ENCODE measurements around the gene AP2S1. TPM values are rescaled to one million over a fixed set of nuclear protein-coding genes. Genes with fewer than 3 reads are reported as not detected.

Gene AP2S1
- total and polyA plus RNA-seq, 2 donors from 2014 or later, result 105 to 226 TPM

DNA sequence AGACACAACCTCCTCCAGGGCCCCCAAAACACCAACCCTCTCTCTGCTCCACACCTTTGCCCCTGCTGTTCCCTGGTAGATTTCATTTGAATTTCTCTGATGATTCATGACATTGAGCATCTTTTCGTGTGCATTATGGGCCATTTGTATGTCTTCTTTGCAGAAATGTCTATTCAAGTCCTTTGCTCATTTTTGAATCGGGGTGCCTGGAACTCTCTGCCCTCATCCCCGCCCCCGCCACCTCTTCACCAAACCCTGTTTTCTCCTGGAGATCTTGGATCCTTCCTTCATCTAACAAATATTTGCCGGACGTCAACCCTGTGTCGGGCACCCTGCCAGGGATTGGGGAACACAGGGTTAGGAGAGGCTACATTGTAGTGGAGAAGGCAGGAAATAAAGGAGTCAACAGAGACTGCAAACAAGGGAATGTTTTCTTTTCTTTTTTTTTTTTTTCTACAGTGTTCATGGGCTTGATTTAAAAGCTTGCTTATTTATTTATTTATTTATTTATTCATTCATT lies 36.7 kb downstream of the AP2S1 start:
- no peaks in the 10 kb centered on the region for H3K36me3 ChIP-seq (ENCODE audit: control insufficient read depth in 2 of 3, insufficient read depth in 3 of 3, low read length in 3 of 3)
- H3K9ac ChIP-seq (ENCODE audit: low read length in 3 of 3), result peak overlapping the region in 1 of 3 donors; percentile 34
- intact Hi-C loops (cut with DNase I), result no loop called here
- H3K9me3 ChIP-seq (ENCODE audit: control insufficient read depth in 2 of 3, insufficient read depth in 1 of 3, low read length in 3 of 3), result no peaks in the 10 kb centered on the region
- peaks cover 0 to 10% (median 9%) of the 10 kb centered on the region in 3 donors for H3K4me1 ChIP-seq (ENCODE audit: control insufficient read depth in 2 of 3, insufficient read depth in 2 of 3, low read depth in 1 of 3, low read length in 3 of 3)
- DNase-seq (peak in 4 of 5 donors; percentile 65 to 97 (median 84)), FAIRE-seq (peak; percentile 95)
- H3K4me3 ChIP-seq (ENCODE audit: low read length in 3 of 3), result peak overlapping the region in 2 of 3 donors; percentile 6 to 12
- TF ChIP-seq, protein P1, sequence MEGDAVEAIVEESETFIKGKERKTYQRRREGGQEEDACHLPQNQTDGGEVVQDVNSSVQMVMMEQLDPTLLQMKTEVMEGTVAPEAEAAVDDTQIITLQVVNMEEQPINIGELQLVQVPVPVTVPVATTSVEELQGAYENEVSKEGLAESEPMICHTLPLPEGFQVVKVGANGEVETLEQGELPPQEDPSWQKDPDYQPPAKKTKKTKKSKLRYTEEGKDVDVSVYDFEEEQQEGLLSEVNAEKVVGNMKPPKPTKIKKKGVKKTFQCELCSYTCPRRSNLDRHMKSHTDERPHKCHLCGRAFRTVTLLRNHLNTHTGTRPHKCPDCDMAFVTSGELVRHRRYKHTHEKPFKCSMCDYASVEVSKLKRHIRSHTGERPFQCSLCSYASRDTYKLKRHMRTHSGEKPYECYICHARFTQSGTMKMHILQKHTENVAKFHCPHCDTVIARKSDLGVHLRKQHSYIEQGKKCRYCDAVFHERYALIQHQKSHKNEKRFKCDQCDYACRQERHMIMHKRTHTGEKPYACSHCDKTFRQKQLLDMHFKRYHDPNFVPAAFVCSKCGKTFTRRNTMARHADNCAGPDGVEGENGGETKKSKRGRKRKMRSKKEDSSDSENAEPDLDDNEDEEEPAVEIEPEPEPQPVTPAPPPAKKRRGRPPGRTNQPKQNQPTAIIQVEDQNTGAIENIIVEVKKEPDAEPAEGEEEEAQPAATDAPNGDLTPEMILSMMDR (IDR thresholded peaks at IDR 0.05; ENCODE audit: borderline replicate concordance, extremely low read depth, insufficient read depth), result no peak
- H3K27ac ChIP-seq (ENCODE audit: low read depth in 2 of 2, low read length in 2 of 2), result peak overlapping the region; percentile 87 to 95
- H3K27me3 ChIP-seq (ENCODE audit: control insufficient read depth, insufficient read depth, low read length), result no peaks in the 10 kb centered on the region

DNA sequence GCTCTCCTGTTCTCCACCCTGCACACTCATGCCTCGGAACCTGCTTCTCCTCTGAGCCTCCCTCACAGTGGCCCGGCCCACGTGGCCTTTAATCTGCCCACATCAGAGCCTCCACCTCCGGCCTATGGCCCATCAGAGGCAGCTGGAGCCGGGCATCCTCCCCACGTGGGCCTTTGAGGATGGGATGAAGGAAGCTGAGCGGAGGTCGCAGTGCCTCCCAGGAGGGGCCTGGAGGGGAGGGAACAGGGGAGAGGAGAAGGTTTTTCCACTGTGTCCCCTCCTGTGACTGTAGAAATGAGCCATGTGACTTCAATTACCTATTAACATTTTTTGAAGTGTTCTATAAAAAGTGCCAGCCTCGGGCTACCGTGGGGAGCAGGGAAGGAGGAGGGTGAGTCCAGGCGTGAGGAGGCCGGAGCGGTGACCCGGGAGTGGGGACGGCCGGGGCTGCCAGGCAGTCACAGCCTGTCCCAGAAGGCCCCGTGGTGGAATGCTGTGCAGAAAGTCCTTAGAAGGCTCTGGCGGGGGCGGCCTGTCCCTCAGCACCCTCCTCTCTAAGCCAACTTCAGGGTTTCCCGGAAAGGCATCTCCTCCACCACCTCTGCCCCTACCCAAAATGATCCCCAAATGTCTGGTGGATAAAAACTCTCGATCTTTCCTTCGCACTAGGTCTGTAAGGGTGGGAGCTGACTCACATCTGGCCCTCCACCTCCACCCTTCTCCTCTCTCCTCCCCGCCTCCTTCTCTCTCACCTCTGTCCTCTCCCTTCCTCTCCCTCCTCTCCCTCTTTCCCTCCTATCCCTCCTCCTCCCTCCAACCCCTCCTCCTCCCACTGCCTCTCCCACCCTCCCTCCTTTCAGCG lies 37.4 kb downstream of the AP2S1 start:
- peak; percentile 66 to 95 (median 70) for DNase-seq
- Histone ChIP-seq H3K27ac (ENCODE audit: low read depth in 2 of 2, low read length in 2 of 2) (peak overlapping the region; percentile 87 to 95), H3K4me3 (ENCODE audit: low read length in 3 of 3) (peak overlapping the region in 1 of 3 donors; percentile 12), H3K9me3 (ENCODE audit: control insufficient read depth in 2 of 3, insufficient read depth in 1 of 3, low read length in 3 of 3) (no peaks in the 10 kb centered on the region), H3K27me3 (ENCODE audit: control insufficient read depth, insufficient read depth, low read length) (no peaks in the 10 kb centered on the region), H3K4me1 (ENCODE audit: control insufficient read depth in 2 of 3, insufficient read depth in 2 of 3, low read depth in 1 of 3, low read length in 3 of 3) (peaks cover 0 to 10% (median 9%) of the 10 kb centered on the region in 3 donors), H3K9ac (ENCODE audit: low read length in 3 of 3) (peak overlapping the region in 1 of 3 donors; percentile 34), H3K36me3 (ENCODE audit: control insufficient read depth in 2 of 3, insufficient read depth in 3 of 3, low read length in 3 of 3) (no peaks in the 10 kb centered on the region)
- intact Hi-C loops (cut with DNase I), result no loop called here
- TF ChIP-seq, protein P1 (IDR thresholded peaks at IDR 0.05; ENCODE audit: borderline replicate concordance, extremely low read depth, insufficient read depth), result no peak
- FAIRE-seq, result no peak

DNA sequence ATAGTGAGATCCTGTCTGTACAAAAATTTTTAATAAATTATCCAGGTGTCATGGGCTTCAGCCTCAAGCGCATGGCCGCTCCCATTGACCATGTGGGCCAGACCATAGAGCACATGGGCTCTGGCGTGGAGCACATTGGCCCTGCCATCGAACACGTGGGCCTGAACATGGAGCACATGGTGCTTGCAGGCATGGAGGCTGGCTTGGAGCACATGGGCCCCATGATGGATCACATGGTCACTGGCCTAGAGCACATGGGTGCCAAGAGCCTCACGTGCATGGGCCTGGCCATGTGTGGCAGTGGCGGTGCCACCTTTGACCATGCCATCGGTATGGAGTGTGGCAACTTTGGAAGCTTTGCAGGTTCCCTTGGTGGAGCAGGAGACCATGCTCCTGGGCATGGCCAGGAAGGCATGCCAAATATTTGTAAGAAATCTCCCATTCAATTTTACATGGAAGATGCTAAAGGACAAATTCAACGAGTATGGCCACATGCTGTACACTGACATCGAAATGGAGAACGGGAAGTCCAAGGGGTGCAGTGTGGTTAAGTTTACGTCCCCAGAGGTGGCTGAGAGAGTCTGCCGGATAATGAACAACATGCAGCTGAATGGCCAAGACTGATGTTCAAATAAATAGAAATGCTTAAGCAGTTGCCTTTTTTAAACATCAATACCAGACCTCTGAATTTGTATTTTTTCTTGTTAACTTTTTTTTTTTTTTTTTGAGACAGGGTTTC lies 40.9 kb downstream of the AP2S1 start:
- H3K9me3 ChIP-seq (ENCODE audit: control insufficient read depth in 2 of 3, insufficient read depth in 1 of 3, low read length in 3 of 3), result no peaks in the 10 kb centered on the region

More for the DNA sequence above, 40.9 kb downstream of the AP2S1 start:
- intact Hi-C loops (cut with DNase I), result no loop called here
- Histone ChIP-seq H3K9ac (ENCODE audit: low read length in 3 of 3) (no peak overlapping the region), H3K27me3 (ENCODE audit: control insufficient read depth, insufficient read depth, low read length) (no peaks in the 10 kb centered on the region), H3K4me1 (ENCODE audit: control insufficient read depth in 2 of 3, insufficient read depth in 2 of 3, low read depth in 1 of 3, low read length in 3 of 3) (peaks cover 0 to 13% (median 10%) of the 10 kb centered on the region in 3 donors), H3K4me3 (ENCODE audit: low read length in 3 of 3) (no peak overlapping the region), H3K36me3 (ENCODE audit: control insufficient read depth in 2 of 3, insufficient read depth in 3 of 3, low read length in 3 of 3) (no peaks in the 10 kb centered on the region), H3K27ac (ENCODE audit: low read depth in 2 of 2, low read length in 2 of 2) (no peak overlapping the region)
- TF ChIP-seq, protein P1 (IDR thresholded peaks at IDR 0.05; ENCODE audit: borderline replicate concordance, extremely low read depth, insufficient read depth), result no peak
- FAIRE-seq (no peak), DNase-seq (no peak)

All from kidney (tissue), 14 donors.